HT-29 (cell line): Measurements from ENCODE around the gene HAVCR2. TPM values are rescaled to one million over a fixed set of nuclear protein-coding genes. Genes with fewer than 3 reads are reported as not detected.

Experiments
- DNase-seq: peaks from one replicate; pipeline ENCODE4 v3.0.0-alpha.2; 2015; ENCODE audit warnings: low spot score
- total RNA-seq: library from RNA; depleted of rRNA; stranded (reverse); fragments of >200 nt; shearing (Covaris generic); gene quantifications from 2 replicates; pipeline ENCODE4 v1.2.3, GENCODE V29; 2014; rRNA removed

The HAVCR2 gene
- total RNA-seq, 1 experiment from 2014 or later = not detected

GRCh38 chr5:157046041-157046440 is 62.8 kb downstream of the HAVCR2 start:
- DNase-seq = no peak

- DNase-seq = no peak
These were observed 63.2 kb downstream of the HAVCR2 start for GRCh38 chr5:157045601-157046000.

GRCh38 chr5:157038568-157039187 is 70.2 kb downstream of the HAVCR2 start:
- no peak for DNase-seq

Other genes starting within 250 kb of the HAVCR2 start
- gene TIMD4, start 145.8 kb downstream of the HAVCR2 start, total RNA-seq = not detected in 2 replicates
- gene HAVCR1, start 49.9 kb downstream of the HAVCR2 start, total RNA-seq = not detected in 2 replicates
- gene MED7, start 33.8 kb upstream of the HAVCR2 start, total RNA-seq = 3.6 and 4.5 TPM in 2 replicates
- not detected in 2 replicates for gene GARIN3, start 57.2 kb upstream of the HAVCR2 start, total RNA-seq
- gene ITK, start 71.8 kb upstream of the HAVCR2 start, total RNA-seq = not detected in 2 replicates
- 14.8 and 14.9 TPM in 2 replicates for gene CYFIP2, start 157.1 kb upstream of the HAVCR2 start, total RNA-seq